HT1080 (cell line): ENCODE data around the gene C10orf71. TPM values are rescaled to one million over a fixed set of nuclear protein-coding genes. Genes with fewer than 3 reads are reported as not detected.
A peak's percentile ranks its signal among the peaks of the same experiment; 100 is the strongest.

Source experiments
- DNase-seq: peaks from one replicate; pipeline ENCODE4 v3.0.0-alpha.2; 2015; ENCODE audit warnings: low read depth
- polyA plus RNA-seq, 2 experiments: library from polyadenylated mRNA; depleted of rRNA; stranded (reverse); fragments of >200 nt; gene quantifications; 2 replicates each; pipeline ENCODE4 v1.2.3, GENCODE V29; 2015
- total RNA-seq: library from RNA; depleted of rRNA; stranded (reverse); fragments of >200 nt; shearing (Covaris generic); gene quantifications from 2 replicates; pipeline ENCODE4 v1.2.3, GENCODE V29; 2014; rRNA removed

The C10orf71 gene
- total RNA-seq, result not detected in 2 replicates
- not detected in 2 replicates for polyA plus RNA-seq (2015; cell fraction: cytosol; rRNA removed)
- not detected in 2 replicates for polyA plus RNA-seq (2015; cell fraction: nucleus; rRNA removed)

GRCh38 chr10:49298983-49299815 is at the start of gene C10orf71:
C10orf71 (plus strand) TSS chr10:49299170; CDS start chr10:49322546, 23,376 bp downstream.
- DNase-seq, result no peak

GRCh38 chr10:49252313-49253034 is 46.5 kb upstream of the C10orf71 start:
- no peak for DNase-seq

- DNase-seq, result no peak
These were observed 45.5 kb upstream of the C10orf71 start for GRCh38 chr10:49253340-49253906.

- DNase-seq, result no peak
These were observed 44.8 kb upstream of the C10orf71 start for GRCh38 chr10:49254150-49254549.

- no peak for DNase-seq
These were observed 44.2 kb upstream of the C10orf71 start for GRCh38 chr10:49254556-49255318.

- no peak for DNase-seq
These were observed 43.1 kb upstream of the C10orf71 start for GRCh38 chr10:49255883-49256282.

GRCh38 chr10:49257154-49257553 is 41.8 kb upstream of the C10orf71 start:
- no peak for DNase-seq

- DNase-seq, result no peak
These were observed 41.2 kb upstream of the C10orf71 start for GRCh38 chr10:49257626-49258349.

- no peak for DNase-seq
These were observed 40.7 kb upstream of the C10orf71 start for GRCh38 chr10:49258350-49258683.

GRCh38 chr10:49260644-49261296 is 38.2 kb upstream of the C10orf71 start:
- no peak for DNase-seq

GRCh38 chr10:49263591-49263990 is 35.4 kb upstream of the C10orf71 start:
- DNase-seq, result no peak

GRCh38 chr10:49264177-49264677 is 34.7 kb upstream of the C10orf71 start:
- DNase-seq, result no peak

GRCh38 chr10:49265885-49266284 is 33.1 kb upstream of the C10orf71 start:
- DNase-seq, result no peak

- DNase-seq, result no peak
These were observed 30.8 kb upstream of the C10orf71 start for GRCh38 chr10:49268185-49268584.

GRCh38 chr10:49269523-49269922 is 29.4 kb upstream of the C10orf71 start:
- DNase-seq, result no peak

GRCh38 chr10:49270565-49270964 is 28.4 kb upstream of the C10orf71 start:
- no peak for DNase-seq

GRCh38 chr10:49271346-49271745 is 27.6 kb upstream of the C10orf71 start:
- DNase-seq, result no peak

GRCh38 chr10:49272251-49273081 is 26.5 kb upstream of the C10orf71 start:
- peak; percentile 90 for DNase-seq

GRCh38 chr10:49273082-49273465 is 25.9 kb upstream of the C10orf71 start:
- DNase-seq, result no peak
